PC-9 (cell line): Measurements from ENCODE around the gene MMP24.

Experiments
- EZH2 ChIP-seq: fragments of 200-600 bp; sonication (generic); IDR thresholded peaks from 2 replicates; pipeline ENCODE4 v1.8.0; 2017; ENCODE audit warnings: antibody characterized with exemption, low read depth
- TF ChIP-seq, protein P1 (sequence below): fragments of 200-600 bp; sonication (generic); conservative IDR thresholded peaks from 2 replicates; pipeline ENCODE4 v1.6.1; 2017; ENCODE audit warnings: mixed run types, antibody characterized with exemption, mild to moderate bottlenecking, moderate library complexity

DNA sequence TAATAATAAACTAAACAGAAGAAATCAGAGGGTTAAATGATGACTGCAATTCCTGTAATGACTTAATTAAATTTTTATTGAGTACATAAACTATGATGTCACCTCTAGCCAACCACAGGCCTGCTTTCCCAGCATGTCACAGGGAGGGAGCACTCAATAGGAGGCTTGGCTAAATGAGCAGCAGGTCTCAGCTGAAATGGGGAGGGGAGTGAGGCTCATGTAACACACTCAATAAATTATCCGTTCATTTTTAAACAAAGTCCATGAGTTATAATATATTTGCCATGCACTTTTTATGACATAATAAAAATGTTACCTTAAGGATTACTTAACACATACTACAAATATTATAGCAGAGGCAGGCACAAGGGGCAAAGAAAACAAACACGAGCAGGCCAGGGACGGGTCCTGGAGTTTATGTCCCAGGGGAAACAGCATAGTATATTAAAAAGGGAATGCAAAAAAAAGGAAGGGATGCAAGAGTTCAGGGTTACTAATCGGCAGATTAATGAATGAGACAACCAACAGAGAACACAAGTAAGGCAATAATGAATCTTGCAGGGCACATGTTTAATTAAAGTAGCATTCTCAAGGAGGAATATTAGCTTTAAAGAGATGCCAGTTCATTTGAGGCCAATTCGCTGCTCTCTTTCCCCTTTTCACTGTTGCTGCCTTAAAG, 92.8 kb downstream of the MMP24 start:
- no peak for TF ChIP-seq EZH2
- TF ChIP-seq, protein P1, sequence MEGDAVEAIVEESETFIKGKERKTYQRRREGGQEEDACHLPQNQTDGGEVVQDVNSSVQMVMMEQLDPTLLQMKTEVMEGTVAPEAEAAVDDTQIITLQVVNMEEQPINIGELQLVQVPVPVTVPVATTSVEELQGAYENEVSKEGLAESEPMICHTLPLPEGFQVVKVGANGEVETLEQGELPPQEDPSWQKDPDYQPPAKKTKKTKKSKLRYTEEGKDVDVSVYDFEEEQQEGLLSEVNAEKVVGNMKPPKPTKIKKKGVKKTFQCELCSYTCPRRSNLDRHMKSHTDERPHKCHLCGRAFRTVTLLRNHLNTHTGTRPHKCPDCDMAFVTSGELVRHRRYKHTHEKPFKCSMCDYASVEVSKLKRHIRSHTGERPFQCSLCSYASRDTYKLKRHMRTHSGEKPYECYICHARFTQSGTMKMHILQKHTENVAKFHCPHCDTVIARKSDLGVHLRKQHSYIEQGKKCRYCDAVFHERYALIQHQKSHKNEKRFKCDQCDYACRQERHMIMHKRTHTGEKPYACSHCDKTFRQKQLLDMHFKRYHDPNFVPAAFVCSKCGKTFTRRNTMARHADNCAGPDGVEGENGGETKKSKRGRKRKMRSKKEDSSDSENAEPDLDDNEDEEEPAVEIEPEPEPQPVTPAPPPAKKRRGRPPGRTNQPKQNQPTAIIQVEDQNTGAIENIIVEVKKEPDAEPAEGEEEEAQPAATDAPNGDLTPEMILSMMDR, result no peak
